ENCODE measurements around the gene TCF3. TPM values are rescaled to one million over a fixed set of nuclear protein-coding genes. Genes with fewer than 3 reads are reported as not detected.
A peak's percentile ranks its signal among the peaks of the same experiment; 100 is the strongest.

TCF3 gene
- total and polyA plus RNA-seq, 2 of the 8 experiments (the other 6 are each of a cell fraction or from before 2014, with no cell fraction given) = 241 to 348 TPM

- no peak for DNase-seq (ENCODE audit: low read depth in 1 of 2, low spot score in 2 of 2)
- peak overlapping the region; percentile 69 to 84 (median 74); a peak in 7 of 8 replicates for H3K4me3 ChIP-seq (ENCODE audit: extremely low read depth in 1 of 4, insufficient read depth in 2 of 4, low read depth in 3 of 4, low read length in 4 of 4)
- peaks cover 19 to 22% of the 10 kb centered on the region in 2 experiments for H4K20me1 ChIP-seq (replicated peaks in 1 of 2; ENCODE audit: control insufficient read depth in 1 of 2, insufficient read depth in 2 of 2, low read length in 2 of 2)
Observed at GRCh38 chr19:1649706-1650649, 2.4 kb downstream of the TCF3 start.

More at GRCh38 chr19:1649706-1650649, 2.4 kb downstream of the TCF3 start:
- Histone ChIP-seq H2BK12ac (ENCODE audit: low read depth, low read length) (no peak overlapping the region), H3K23me2 (ENCODE audit: low read depth, low read length) (peaks cover 6% of the 10 kb centered on the region; the same call in 1 of the 2 replicates), H3K9ac (replicated peaks in 1 of 4; ENCODE audit: extremely low read depth in 1 of 4, low read depth in 3 of 4, low read length in 3 of 4) (no peak overlapping the region; a peak in 2 of 7 replicates), H3K27ac (ENCODE audit: low read depth, low read length) (peak overlapping the region; percentile 25; the same call in 1 of the 2 replicates), H2BK15ac (ENCODE audit: low read length) (no peak overlapping the region), H3K4ac (replicated peaks; ENCODE audit: insufficient read length, low read depth, low read length) (no peak overlapping the region), H3K14ac (ENCODE audit: insufficient read length) (no peak overlapping the region), H2BK20ac (ENCODE audit: low read length) (no peak overlapping the region), H2BK5ac (ENCODE audit: low read depth, low read length) (0 out of 2 replicates have a peak overlapping the region, but pooled peaks have one; percentile 60), H4K8ac (ENCODE audit: extremely low read depth, insufficient read depth, low read length) (no peak overlapping the region), H2BK120ac (replicated peaks; ENCODE audit: low read depth, low read length) (no peak overlapping the region), H3K79me2 (ENCODE audit: control insufficient read depth in 1 of 2, insufficient read depth in 2 of 2, low read length in 2 of 2) (peaks cover 0 to 54% of the 10 kb centered on the region in 2 experiments; a peak in 3 of 4 replicates), H3K79me1 (ENCODE audit: low read depth, low read length) (peaks cover 22% of the 10 kb centered on the region), H3K56ac (replicated peaks; ENCODE audit: insufficient read length, low read depth, low read length) (no peak overlapping the region), H3K4me2 (ENCODE audit: insufficient read depth in 1 of 2, low read depth in 2 of 2, low read length in 2 of 2) (peak overlapping the region; percentile 70 to 72), H3K4me1 (replicated peaks in 1 of 4; ENCODE audit: control insufficient read depth in 3 of 4, insufficient read depth in 4 of 4, low read length in 3 of 4) (peaks cover 0 to 22% (median 4%) of the 10 kb centered on the region in 4 experiments; a peak in 5 of 7 replicates), H2AFZ (ENCODE audit: low read length) (no peak overlapping the region), H3K9me3 (ENCODE audit: insufficient read depth in 2 of 2, low read depth in 1 of 2, low read length in 1 of 2) (no peaks in the 10 kb centered on the region), H3K23ac (ENCODE audit: insufficient read length) (no peak overlapping the region), H4K91ac (replicated peaks; ENCODE audit: insufficient read length, low read length) (peak overlapping the region; percentile 15), H3K18ac (ENCODE audit: extremely low read depth, low read length) (peak overlapping the region; percentile 90), H3K27me3 (replicated peaks in 1 of 4; ENCODE audit: control insufficient read depth in 3 of 4, extremely low read depth in 1 of 4, insufficient read depth in 3 of 4, low read length in 3 of 4) (no peaks in the 10 kb centered on the region), H4K5ac (ENCODE audit: insufficient read length, low read depth, low read length) (no peak overlapping the region), H2AK5ac (ENCODE audit: low read depth, low read length) (0 out of 2 replicates have a peak overlapping the region, but pooled peaks have one; percentile 75), H3K36me3 (ENCODE audit: control insufficient read depth in 2 of 4, insufficient read depth in 4 of 4, low read length in 3 of 4) (peaks cover 12 to 51% (median 37%) of the 10 kb centered on the region in 4 experiments)
- ChIA-PET POLR2A (ENCODE audit: partially characterized antibody) (interaction anchor here (0.7 to 4.6 kb wide), 13 partner anchors 9 to 59 kb away, joined by 3 to 27 read pairs (median 5); partner anchors contain the start of gene MBD3), CTCF (ENCODE audit: partially characterized antibody) (interaction anchor here (0.6 to 1.5 kb wide), 8 partner anchors 9 to 188 kb away, joined by 3 to 4 read pairs (median 3); no protein-coding TSS in a partner anchor)
- TF ChIP-seq BRCA1 (IDR thresholded peaks at IDR 0.05; ENCODE audit: low read depth, low read length) = no peak
- no peak for TF ChIP-seq EGR1 (IDR thresholded peaks at IDR 0.05; ENCODE audit: borderline replicate concordance, low read depth, low read length)
- peak in 1 of 2 experiments; percentile 48; a peak in 1 of 3 replicates for TF ChIP-seq POLR2A (IDR thresholded peaks at IDR 0.05; ENCODE audit: control extremely low read depth in 1 of 2, low read depth in 2 of 2, low read length in 2 of 2)
- no peak for TF ChIP-seq SRF (IDR thresholded peaks at IDR 0.05; ENCODE audit: low read depth, low read length)
- 86% methylated on average over 17 of the region's 20 CpGs; no CpG with 5 or more reads in 1 of the 2 experiments for WGBS, 2 experiments (ENCODE audit: extremely low coverage in 1 of 2, insufficient coverage in 1 of 2, insufficient read length in 1 of 2, insufficient replicate concordance in 2 of 2, low coverage in 1 of 2, low lambda C conversion rate in 2 of 2, missing lambda C conversion rate in 1 of 2)
- FAIRE-seq = no peak

Measured in H1 (cell line).